KMS-11 (cell line): Measurements from ENCODE around the gene ADRA2A.

ENCODE experiments used
- H2AFZ ChIP-seq: fragments of 200-600 bp; sonication (generic); 2 replicates; pipeline ENCODE4 v1.6.1; 2016; ENCODE audit warnings: antibody characterized with exemption, mixed run types, low read depth
- H3K27ac ChIP-seq: fragments of 200-600 bp; sonication (generic); 2 replicates; pipeline ENCODE4 v1.6.1; 2016; ENCODE audit warnings: mild to moderate bottlenecking, mixed run types
- H3K27me3 ChIP-seq: fragments of 200-600 bp; sonication (generic); 2 replicates; pipeline ENCODE4 v1.6.1; 2017; ENCODE audit warnings: mild to moderate bottlenecking, low read depth, mixed run types, moderate library complexity; ENCODE audit not compliant: insufficient read depth
- H3K36me3 ChIP-seq: fragments of 200-600 bp; sonication (generic); 2 replicates; pipeline ENCODE4 v1.6.1; 2017; ENCODE audit warnings: mild to moderate bottlenecking, mixed run types; ENCODE audit not compliant: insufficient read depth
- H3K4me1 ChIP-seq: fragments of 200-600 bp; sonication (generic); 2 replicates; pipeline ENCODE4 v1.6.1; 2016; ENCODE audit warnings: mild to moderate bottlenecking, low read depth, mixed run types; ENCODE audit not compliant: poor library complexity, severe bottlenecking
- H3K4me2 ChIP-seq: fragments of 200-600 bp; sonication (generic); 2 replicates; pipeline ENCODE4 v1.7.0; 2016; ENCODE audit warnings: mild to moderate bottlenecking, mixed run types
- H3K4me3 ChIP-seq: fragments of 200-600 bp; sonication (generic); IDR thresholded peaks from 2 replicates; pipeline ENCODE4 v1.6.1; 2017; ENCODE audit warnings: low read depth, low read length, mixed read lengths; ENCODE audit not compliant: insufficient read depth
- H3K79me2 ChIP-seq: fragments of 200-600 bp; sonication (generic); 2 replicates; pipeline ENCODE4 v1.6.1; 2016; ENCODE audit warnings: low read depth, mixed run types; ENCODE audit not compliant: insufficient read depth
- H3K9ac ChIP-seq: fragments of 200-600 bp; sonication (generic); 2 replicates; pipeline ENCODE4 v1.6.1; 2016; ENCODE audit warnings: mild to moderate bottlenecking, mixed run types
- H4K20me1 ChIP-seq: fragments of 200-600 bp; sonication (generic); 2 replicates; pipeline ENCODE4 v1.6.1; 2016; ENCODE audit warnings: mild to moderate bottlenecking, mixed run types; ENCODE audit not compliant: insufficient read depth
- TF ChIP-seq, protein P1 (sequence below): fragments of 200-600 bp; sonication (generic); conservative IDR thresholded peaks from 2 replicates; pipeline ENCODE4 v1.6.1; 2017; ENCODE audit warnings: low read depth, mild to moderate bottlenecking, antibody characterized with exemption, low read length, moderate library complexity, mixed read lengths

ADRA2A gene

DNA sequence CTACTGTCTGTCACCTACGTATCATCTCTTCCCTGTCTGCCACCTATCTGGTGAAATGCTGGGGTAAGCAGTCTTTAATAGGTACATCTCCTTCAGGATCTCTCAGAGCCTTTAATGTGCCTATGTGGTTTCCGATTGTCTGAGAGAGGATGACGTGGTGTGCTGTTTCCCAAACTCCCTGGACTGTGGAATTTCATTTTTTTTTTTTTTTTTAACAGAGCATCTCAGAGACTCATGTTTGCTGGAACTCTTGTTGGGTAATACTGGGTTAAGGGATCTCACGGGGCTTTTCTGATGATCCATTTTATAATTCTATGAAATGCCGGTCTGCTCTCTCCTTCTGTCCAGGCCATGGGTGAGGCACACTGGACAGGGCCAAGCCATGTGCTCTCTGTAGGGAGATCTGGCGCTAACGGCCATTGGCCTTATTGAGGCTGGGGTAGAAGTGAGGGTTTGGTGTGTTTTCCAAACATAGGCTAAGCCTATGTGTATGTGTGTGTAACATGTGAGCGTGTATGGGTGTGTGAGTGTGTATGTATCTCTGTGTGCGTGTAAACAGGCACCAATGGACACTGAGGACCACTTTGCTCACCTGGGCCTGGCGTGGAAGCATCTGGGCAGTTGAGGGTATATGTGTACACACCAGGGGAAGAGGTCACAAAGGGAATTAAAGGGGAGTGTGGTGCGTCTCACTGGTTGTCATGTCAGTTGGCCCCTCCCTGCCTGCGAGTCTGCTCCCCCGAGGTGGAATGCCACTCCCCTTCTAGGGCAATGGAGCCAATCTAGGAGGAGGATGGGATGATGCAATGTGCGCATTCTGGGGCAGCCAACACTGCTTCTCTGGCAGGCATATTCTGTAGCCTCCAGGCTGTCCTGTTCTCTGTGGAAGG lies 7.8 kb downstream of the ADRA2A start:
- Histone ChIP-seq H4K20me1 (no peaks in the 10 kb centered on the region), H3K9ac (no peak overlapping the region), H3K27me3 (no peaks in the 10 kb centered on the region), H3K4me1 (peaks cover 4% of the 10 kb centered on the region), H3K27ac (no peak overlapping the region), H3K4me2 (no peak overlapping the region), H2AFZ (no peak overlapping the region), H3K79me2 (no peaks in the 10 kb centered on the region), H3K4me3 (no peak overlapping the region), H3K36me3 (no peaks in the 10 kb centered on the region)
- TF ChIP-seq, protein P1, sequence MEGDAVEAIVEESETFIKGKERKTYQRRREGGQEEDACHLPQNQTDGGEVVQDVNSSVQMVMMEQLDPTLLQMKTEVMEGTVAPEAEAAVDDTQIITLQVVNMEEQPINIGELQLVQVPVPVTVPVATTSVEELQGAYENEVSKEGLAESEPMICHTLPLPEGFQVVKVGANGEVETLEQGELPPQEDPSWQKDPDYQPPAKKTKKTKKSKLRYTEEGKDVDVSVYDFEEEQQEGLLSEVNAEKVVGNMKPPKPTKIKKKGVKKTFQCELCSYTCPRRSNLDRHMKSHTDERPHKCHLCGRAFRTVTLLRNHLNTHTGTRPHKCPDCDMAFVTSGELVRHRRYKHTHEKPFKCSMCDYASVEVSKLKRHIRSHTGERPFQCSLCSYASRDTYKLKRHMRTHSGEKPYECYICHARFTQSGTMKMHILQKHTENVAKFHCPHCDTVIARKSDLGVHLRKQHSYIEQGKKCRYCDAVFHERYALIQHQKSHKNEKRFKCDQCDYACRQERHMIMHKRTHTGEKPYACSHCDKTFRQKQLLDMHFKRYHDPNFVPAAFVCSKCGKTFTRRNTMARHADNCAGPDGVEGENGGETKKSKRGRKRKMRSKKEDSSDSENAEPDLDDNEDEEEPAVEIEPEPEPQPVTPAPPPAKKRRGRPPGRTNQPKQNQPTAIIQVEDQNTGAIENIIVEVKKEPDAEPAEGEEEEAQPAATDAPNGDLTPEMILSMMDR, result no peak

- TF ChIP-seq, protein P1, result no peak
- no peaks in the 10 kb centered on the region for H3K79me2 ChIP-seq
- no peak overlapping the region for H3K9ac ChIP-seq
- no peaks in the 10 kb centered on the region for H4K20me1 ChIP-seq
- H2AFZ ChIP-seq, result no peak overlapping the region
- no peaks in the 10 kb centered on the region for H3K36me3 ChIP-seq
- no peak overlapping the region for H3K27ac ChIP-seq
- no peaks in the 10 kb centered on the region for H3K4me1 ChIP-seq
- H3K4me3 ChIP-seq, result no peak overlapping the region
- H3K27me3 ChIP-seq, result no peaks in the 10 kb centered on the region
- no peak overlapping the region for H3K4me2 ChIP-seq
Observed at GRCh38 chr10:111085690-111086353, 9.0 kb downstream of the ADRA2A start.

DNA sequence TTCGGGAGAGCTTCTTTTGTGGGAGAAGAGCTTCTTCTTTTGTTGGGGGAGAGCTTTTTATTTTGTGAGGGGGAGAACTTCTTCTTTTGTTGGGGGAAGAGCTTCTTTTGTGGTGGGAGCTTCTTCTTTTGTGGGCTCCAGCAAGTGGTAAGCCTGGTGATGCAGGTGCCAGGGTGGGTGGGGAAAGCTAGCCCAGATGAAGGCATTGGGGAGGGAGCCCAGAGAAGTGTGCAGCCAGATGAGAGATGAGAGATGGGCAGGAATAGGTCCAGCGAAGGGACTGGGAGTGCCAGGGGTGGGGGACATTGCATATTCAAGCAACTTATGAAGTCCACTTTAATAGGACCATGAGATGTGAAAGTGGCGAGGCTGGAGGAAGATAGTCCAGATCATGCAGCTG lies 9.7 kb downstream of the ADRA2A start:
- Histone ChIP-seq H3K79me2 (no peaks in the 10 kb centered on the region), H3K4me2 (no peak overlapping the region), H3K36me3 (no peaks in the 10 kb centered on the region), H3K27ac (no peak overlapping the region), H4K20me1 (no peaks in the 10 kb centered on the region), H3K4me1 (no peaks in the 10 kb centered on the region), H3K4me3 (no peak overlapping the region), H2AFZ (no peak overlapping the region), H3K27me3 (no peaks in the 10 kb centered on the region), H3K9ac (no peak overlapping the region)
- TF ChIP-seq, protein P1, result no peak

DNA sequence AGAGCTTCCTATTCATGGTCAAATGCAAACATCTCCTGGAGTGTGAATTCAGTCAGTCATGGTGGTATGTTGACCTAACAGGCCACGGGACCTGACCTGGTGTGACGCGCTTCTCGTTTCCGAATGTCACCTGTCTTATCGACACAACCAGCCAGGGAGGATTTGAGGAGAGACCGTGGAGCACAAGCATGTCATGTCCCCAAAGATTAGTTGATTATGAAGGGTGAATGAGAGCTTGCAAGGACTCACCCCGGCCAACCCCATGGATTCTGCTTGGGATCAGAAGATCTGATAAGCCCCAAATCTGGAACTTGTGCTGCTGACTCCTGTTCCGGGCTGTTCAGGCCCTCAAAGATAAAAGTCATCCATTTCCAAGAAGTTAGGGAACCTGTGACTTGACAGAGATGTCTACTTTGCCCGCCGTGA lies 10.5 kb downstream of the ADRA2A start:
- no peaks in the 10 kb centered on the region for H3K36me3 ChIP-seq
- H3K27me3 ChIP-seq, result no peaks in the 10 kb centered on the region
- H3K4me3 ChIP-seq, result no peak overlapping the region
- no peaks in the 10 kb centered on the region for H3K4me1 ChIP-seq
- no peak overlapping the region for H3K27ac ChIP-seq
- no peak overlapping the region for H2AFZ ChIP-seq
- TF ChIP-seq, protein P1, result no peak
- no peak overlapping the region for H3K9ac ChIP-seq
- no peaks in the 10 kb centered on the region for H3K79me2 ChIP-seq
- no peak overlapping the region for H3K4me2 ChIP-seq
- no peaks in the 10 kb centered on the region for H4K20me1 ChIP-seq
